HepG2 (cell line): ENCODE measurements around the gene RPS2. TPM values are rescaled to one million over a fixed set of nuclear protein-coding genes. Genes with fewer than 3 reads are reported as not detected.

Source experiments
- ATAC-seq: fragments of 200-7000 bp; cut with Tn5 transposase; 3 replicates; pipeline ENCODE4 v1.9.1; 2020; ENCODE audit warnings: mild to moderate bottlenecking, moderate library complexity
- BruUV-seq: library from RNA; stranded (reverse); fragments of 400-500 nt; replicated peaks from 2 replicates; lab custom pipeline; 2021; lab: Mats Ljungman, UMichigan
- CTCF ChIA-PET: fragments of 300-600 bp; formaldehyde crosslinking; extraction: SDS; loops from one replicate; lab custom pipeline; 2021; ENCODE audit warnings: low total read pairs, inconsistent platforms, low intra/inter-chr PET ratio; lab: Yijun Ruan, JAX
- POLR2A ChIA-PET: fragments of 350-600 bp; sonication (Branson Sonifier 250); formaldehyde crosslinking; loops from one replicate; lab custom pipeline; 2020; ENCODE audit warnings: antibody characterized with exemption, inconsistent platforms; lab: Yijun Ruan, JAX
- DNase-seq: peaks from one replicate; pipeline ENCODE4 v3.0.0-alpha.2; 2015; ENCODE audit warnings: low spot score
- FAIRE-seq: peaks from 3 replicates; lab custom pipeline; 2011; peaks lifted over from hg19 to GRCh38; lab: Jason Lieb, UNC
- H2AFZ ChIP-seq: one replicate; pipeline ENCODE4 v1.6.1; 2011; ENCODE audit warnings: low read length, inconsistent platforms
- H3K27ac ChIP-seq: fragments of 300-600 bp; 3 replicates; pipeline ENCODE4 v1.8.0; 2011; ENCODE audit warnings: mixed run types, mild to moderate bottlenecking, mixed read lengths, low read length, inconsistent platforms; ENCODE audit not compliant: insufficient read depth; ENCODE audit errors: extremely low read length
- H3K27me3 ChIP-seq, 2 experiments: fragments of 200-600 bp in 1 of 2; 2 replicates in 1 of 2; 3 replicates in 1 of 2; pipeline versions ENCODE4 v1.6.0 to v1.8.0; 2011; ENCODE audit warnings: low read length in 2 of 2, mild to moderate bottlenecking in 2 of 2, moderate library complexity in 2 of 2, inconsistent platforms in 1 of 2; ENCODE audit not compliant: insufficient read depth in 2 of 2, control insufficient read depth in 1 of 2
- H3K36me3 ChIP-seq, 2 experiments: fragments of 200-600 bp in 1 of 2; replicated peaks in 1 of 2; 2 replicates in 1 of 2; 3 replicates in 1 of 2; pipeline versions ENCODE4 v1.5.1 to v1.8.0; 2011; ENCODE audit warnings: low read length in 2 of 2, inconsistent platforms in 1 of 2; ENCODE audit not compliant: insufficient read depth in 2 of 2, control insufficient read depth in 1 of 2
- H3K4me1 ChIP-seq: 2 replicates; pipeline ENCODE4 v1.5.1; 2012; ENCODE audit warnings: low read length, inconsistent platforms; ENCODE audit not compliant: insufficient read depth
- H3K4me2 ChIP-seq: 2 replicates; pipeline ENCODE4 v1.6.0; 2011; ENCODE audit warnings: low read depth, low read length, inconsistent platforms
- H3K4me3 ChIP-seq, 3 experiments: fragments of 200-600 bp in 1 of 3; sonication (generic), shearing (Covaris generic) in 1 of 3; replicated peaks in 1 of 3; 2 replicates each; pipeline ENCODE4 v1.5.1; 2011 to 2016; ENCODE audit warnings: low read length in 3 of 3, inconsistent platforms in 2 of 3, low read depth in 2 of 3, mild to moderate bottlenecking in 2 of 3, control low read depth in 1 of 3, mixed read lengths in 1 of 3; ENCODE audit not compliant: insufficient read depth in 1 of 3
- H3K79me2 ChIP-seq: one replicate; pipeline ENCODE4 v1.6.1; 2011; ENCODE audit warnings: low read length, inconsistent platforms; ENCODE audit not compliant: insufficient read depth
- H3K9ac ChIP-seq: 2 replicates; pipeline ENCODE4 v1.6.0; 2011; ENCODE audit warnings: mild to moderate bottlenecking, low read depth, low read length, inconsistent platforms; ENCODE audit not compliant: insufficient read depth
- H3K9me3 ChIP-seq: 2 replicates; pipeline ENCODE4 v1.5.1; 2012; ENCODE audit warnings: mild to moderate bottlenecking, low read length
- H4K20me1 ChIP-seq: 2 replicates; pipeline ENCODE4 v1.6.0; 2011; ENCODE audit warnings: inconsistent platforms, mild to moderate bottlenecking, low read length, moderate library complexity; ENCODE audit not compliant: insufficient read depth
- AGO2 ChIP-seq: fragments of 200-400 bp; formaldehyde crosslinking; optimal IDR thresholded peaks from 2 replicates; pipeline ENCODE3; 2017; ENCODE audit warnings: mild to moderate bottlenecking, low read depth, low read length, moderate library complexity
- MAX ChIP-seq: IDR thresholded peaks from 2 replicates; pipeline ENCODE4 v1.6.1; 2012; ENCODE audit warnings: inconsistent platforms
- RBFOX2 ChIP-seq: fragments of 200-400 bp; formaldehyde crosslinking; IDR thresholded peaks from 2 replicates; pipeline ENCODE4 v1.6.1; 2017; ENCODE audit warnings: low read depth, mild to moderate bottlenecking, low read length
- SSRP1 ChIP-seq: IDR thresholded peaks from 2 replicates; pipeline ENCODE4 v1.6.1; 2016; ENCODE audit warnings: control low read depth
- ZBTB38 ChIP-seq: sonication (generic); formaldehyde crosslinking; IDR thresholded peaks from 2 replicates; pipeline ENCODE4 v1.5.1; 2020; ENCODE audit warnings: mild to moderate bottlenecking, missing genetic modification reagents
- ZNF34 ChIP-seq: sonication (generic); formaldehyde crosslinking; IDR thresholded peaks from 2 replicates; pipeline ENCODE4 v1.4.0; 2020; ENCODE audit warnings: mild to moderate bottlenecking, missing genetic modification reagents, borderline replicate concordance
- ZNF672 ChIP-seq: sonication (generic); formaldehyde crosslinking; IDR thresholded peaks from 2 replicates; pipeline ENCODE4 v1.8.1; 2022; ENCODE audit warnings: missing genetic modification reagents
- WGBS: methylation state at CpG from one replicate; pipeline ENCODE4 v1.1.6; 2017; ENCODE audit warnings: low lambda C conversion rate; 5-methylcytosine and 5-hydroxymethylcytosine counted together
- in situ Hi-C: cut with HindIII; loops from 2 replicates; pipeline ENCODE4 v1.10.0; 2017; ENCODE audit warnings: low pct_unique_long_range_greater_than_20kb; ENCODE audit not compliant: extremely low pct_ligation_motif_present
- intact Hi-C: fragments of 100-400 bp; cut with micrococcal nuclease; formaldehyde crosslinking; loops from one replicate; pipeline ENCODE4 v1.10.0; 2022; ENCODE audit not compliant: unreplicated experiment
- polyA plus RNA-seq, 8 experiments: library from polyadenylated mRNA; depleted of rRNA in 3 of 8; stranded (reverse) in 7 of 8; unstranded in 1 of 8; fragments of >200 nt; fragmentation: Illumina TruSeq in 4 of 8; extraction: Trizol in 4 of 8; gene quantifications; 2 replicates each; pipeline versions ENCODE4 v1.2.1 to v1.2.3, GENCODE V29; 2011 to 2016; ENCODE audit warnings: low read depth in 4 of 8, missing spikeins in 1 of 8, mixed read lengths in 1 of 8; ENCODE audit not compliant: insufficient read depth in 1 of 8
- total RNA-seq, 5 experiments: library from RNA; depleted of rRNA; stranded (reverse); fragments of >200 nt; fragmentation: Illumina TruSeq; extraction: Trizol; gene quantifications; 2 replicates each; pipeline ENCODE4 v1.2.3, GENCODE V29; 2016; ENCODE audit warnings: low read depth in 1 of 5
- TF ChIP-seq, protein P1 (sequence below): sonication (generic); formaldehyde crosslinking; IDR thresholded peaks from 2 replicates; pipeline ENCODE4 v1.4.0; 2020; ENCODE audit warnings: missing genetic modification reagents
- TF ChIP-seq, protein P2 (sequence below): sonication (generic); formaldehyde crosslinking; IDR thresholded peaks from 2 replicates; pipeline ENCODE4 v1.4.0; 2020; ENCODE audit warnings: missing genetic modification reagents, borderline replicate concordance

RPS2 gene
- total and polyA plus RNA-seq, 2 of the 13 experiments (the other 11 are each of a cell fraction or from before 2014, with no cell fraction given), result 1,908 to 4,514 TPM

DNA sequence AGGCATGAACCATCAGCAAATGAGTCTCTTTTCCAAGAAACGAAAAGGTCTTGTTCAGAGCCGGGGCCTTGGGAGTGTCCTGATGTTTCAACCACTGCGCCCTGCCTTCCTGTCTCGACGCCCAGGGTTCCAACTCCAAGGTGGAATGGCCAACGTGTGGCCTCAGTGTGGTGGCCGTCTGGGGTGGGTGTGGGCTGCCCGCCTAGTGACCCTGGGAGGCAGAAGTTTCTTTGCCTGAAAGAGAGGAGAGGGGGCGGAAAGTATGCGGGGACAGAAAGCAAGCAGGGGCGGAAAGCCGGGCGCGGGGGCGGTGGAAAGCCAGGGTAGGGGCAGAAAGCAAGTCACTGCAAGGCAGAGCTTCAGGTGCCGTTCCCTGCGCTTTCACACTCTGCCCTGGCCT lies 25.7 kb downstream of the RPS2 start:
- DNase-seq (no peak), FAIRE-seq (no peak), ATAC-seq (no peak)
- TF ChIP-seq RBFOX2 (0 out of 2 replicates have a peak, but pooled peaks have one; percentile 21), MAX (no peak), ZNF672 (no peak), SSRP1 (CRISPR knock-in tag) (no peak), AGO2 (peak; percentile 27), ZBTB38 (CRISPR knock-in tag) (0 out of 2 replicates have a peak, but pooled peaks have one; percentile 12), ZNF34 (CRISPR knock-in tag) (no peak)
- TF ChIP-seq, protein P1, sequence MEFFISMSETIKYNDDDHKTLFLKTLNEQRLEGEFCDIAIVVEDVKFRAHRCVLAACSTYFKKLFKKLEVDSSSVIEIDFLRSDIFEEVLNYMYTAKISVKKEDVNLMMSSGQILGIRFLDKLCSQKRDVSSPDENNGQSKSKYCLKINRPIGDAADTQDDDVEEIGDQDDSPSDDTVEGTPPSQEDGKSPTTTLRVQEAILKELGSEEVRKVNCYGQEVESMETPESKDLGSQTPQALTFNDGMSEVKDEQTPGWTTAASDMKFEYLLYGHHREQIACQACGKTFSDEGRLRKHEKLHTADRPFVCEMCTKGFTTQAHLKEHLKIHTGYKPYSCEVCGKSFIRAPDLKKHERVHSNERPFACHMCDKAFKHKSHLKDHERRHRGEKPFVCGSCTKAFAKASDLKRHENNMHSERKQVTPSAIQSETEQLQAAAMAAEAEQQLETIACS, result no peak
- TF ChIP-seq, protein P2, sequence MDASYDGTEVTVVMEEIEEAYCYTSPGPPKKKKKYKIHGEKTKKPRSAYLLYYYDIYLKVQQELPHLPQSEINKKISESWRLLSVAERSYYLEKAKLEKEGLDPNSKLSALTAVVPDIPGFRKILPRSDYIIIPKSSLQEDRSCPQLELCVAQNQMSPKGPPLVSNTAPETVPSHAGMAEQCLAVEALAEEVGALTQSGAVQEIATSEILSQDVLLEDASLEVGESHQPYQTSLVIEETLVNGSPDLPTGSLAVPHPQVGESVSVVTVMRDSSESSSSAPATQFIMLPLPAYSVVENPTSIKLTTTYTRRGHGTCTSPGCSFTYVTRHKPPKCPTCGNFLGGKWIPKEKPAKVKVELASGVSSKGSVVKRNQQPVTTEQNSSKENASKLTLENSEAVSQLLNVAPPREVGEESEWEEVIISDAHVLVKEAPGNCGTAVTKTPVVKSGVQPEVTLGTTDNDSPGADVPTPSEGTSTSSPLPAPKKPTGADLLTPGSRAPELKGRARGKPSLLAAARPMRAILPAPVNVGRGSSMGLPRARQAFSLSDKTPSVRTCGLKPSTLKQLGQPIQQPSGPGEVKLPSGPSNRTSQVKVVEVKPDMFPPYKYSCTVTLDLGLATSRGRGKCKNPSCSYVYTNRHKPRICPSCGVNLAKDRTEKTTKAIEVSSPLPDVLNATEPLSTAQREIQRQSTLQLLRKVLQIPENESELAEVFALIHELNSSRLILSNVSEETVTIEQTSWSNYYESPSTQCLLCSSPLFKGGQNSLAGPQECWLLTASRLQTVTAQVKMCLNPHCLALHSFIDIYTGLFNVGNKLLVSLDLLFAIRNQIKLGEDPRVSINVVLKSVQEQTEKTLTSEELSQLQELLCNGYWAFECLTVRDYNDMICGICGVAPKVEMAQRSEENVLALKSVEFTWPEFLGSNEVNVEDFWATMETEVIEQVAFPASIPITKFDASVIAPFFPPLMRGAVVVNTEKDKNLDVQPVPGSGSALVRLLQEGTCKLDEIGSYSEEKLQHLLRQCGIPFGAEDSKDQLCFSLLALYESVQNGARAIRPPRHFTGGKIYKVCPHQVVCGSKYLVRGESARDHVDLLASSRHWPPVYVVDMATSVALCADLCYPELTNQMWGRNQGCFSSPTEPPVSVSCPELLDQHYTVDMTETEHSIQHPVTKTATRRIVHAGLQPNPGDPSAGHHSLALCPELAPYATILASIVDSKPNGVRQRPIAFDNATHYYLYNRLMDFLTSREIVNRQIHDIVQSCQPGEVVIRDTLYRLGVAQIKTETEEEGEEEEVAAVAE (CRISPR knock-in tag), result no peak
- Histone ChIP-seq H3K27ac (peak overlapping the region; percentile 96), H4K20me1 (no peaks in the 10 kb centered on the region; the same call in 1 of the 2 replicates), H3K27me3 (no peaks in the 10 kb centered on the region), H3K4me3 (no peak overlapping the region), H3K9me3 (no peaks in the 10 kb centered on the region), H3K79me2 (peaks cover 26% of the 10 kb centered on the region), H2AFZ (no peak overlapping the region), H3K9ac (no peak overlapping the region), H3K4me1 (peaks cover 76% of the 10 kb centered on the region), H3K4me2 (no peak overlapping the region), H3K36me3 (peaks cover 7 to 24% of the 10 kb centered on the region in 2 experiments; a peak in 3 of 5 replicates)
- no TSS peak for BruUV-seq
- intact Hi-C loops, result no loop called here
- ChIA-PET CTCF (no interaction called here), POLR2A (interaction anchor here (3.1 to 5.8 kb wide), 2 partner anchors 13 to 26 kb away, joined by 26 to 131 read pairs; partner anchors contain the start of genes RNF151 and RPS2)
- 94% methylated on average over 17 of the region's 17 CpGs for WGBS
- in situ Hi-C loops, result no loop called here
